Measurements from ENCODE around the gene PRTG. TPM values are rescaled to one million over a fixed set of nuclear protein-coding genes. Genes with fewer than 3 reads are reported as not detected.
"Not testable (repeated sequence)": the region's sequence is repeated elsewhere in the genome, so short reads cannot be mapped to it uniquely, and the experiment has no call there.

PRTG gene
- total RNA-seq, 3 donors from 2014 or later, result 0.41 to 2.0 (median 0.78) TPM

GRCh38 chr15:55764398-55764797, 21.4 kb upstream of the PRTG start:
- DNase-seq, result no peak
- no peaks in the 10 kb centered on the region for H3K9me3 ChIP-seq
- H3K4me3 ChIP-seq, result no peak overlapping the region
- no peak for TF ChIP-seq CTCF (IDR thresholded peaks at IDR 0.05)
- no peaks in the 10 kb centered on the region for H3K36me3 ChIP-seq (ENCODE audit: low read depth)
- no peak for ATAC-seq
- no peaks in the 10 kb centered on the region for H3K4me1 ChIP-seq (ENCODE audit: low read depth)
- intact Hi-C loops (cut with DNase I, micrococcal nuclease), result no loop called here

GRCh38 chr15:55758580-55758986, 15.6 kb upstream of the PRTG start:
- no peaks in the 10 kb centered on the region for H3K9me3 ChIP-seq
- no peaks in the 10 kb centered on the region for H3K36me3 ChIP-seq (ENCODE audit: low read depth)
- DNase-seq, result no peak
- TF ChIP-seq CTCF (IDR thresholded peaks at IDR 0.05), result no peak
- intact Hi-C loops (cut with DNase I, micrococcal nuclease), result no loop called here
- no peaks in the 10 kb centered on the region for H3K4me1 ChIP-seq (ENCODE audit: low read depth)
- H3K4me3 ChIP-seq, result no peak overlapping the region
- ATAC-seq, result no peak

GRCh38 chr15:55753433-55753832, 10.5 kb upstream of the PRTG start:
- ATAC-seq; H3K36me3 ChIP-seq (ENCODE audit: low read depth); DNase-seq; H3K9me3 ChIP-seq; intact Hi-C loops (cut with DNase I, micrococcal nuclease); H3K4me1 ChIP-seq (ENCODE audit: low read depth); H3K4me3 ChIP-seq: not testable (repeated sequence)

- DNase-seq (no peak), ATAC-seq (no peak)
- H3K4me3 ChIP-seq, result no peak overlapping the region
- no peaks in the 10 kb centered on the region for H3K9me3 ChIP-seq
- no peaks in the 10 kb centered on the region for H3K36me3 ChIP-seq (ENCODE audit: low read depth)
- H3K4me1 ChIP-seq (ENCODE audit: low read depth), result no peaks in the 10 kb centered on the region
- no peak for TF ChIP-seq CTCF (IDR thresholded peaks at IDR 0.05)
- intact Hi-C loops (cut with DNase I, micrococcal nuclease), result no loop called here
Observed at GRCh38 chr15:55750706-55751105, 7.8 kb upstream of the PRTG start.

GRCh38 chr15:55743729-55744655, 1.0 kb upstream of the PRTG start:
- no peak overlapping the region for H3K4me3 ChIP-seq
- intact Hi-C loops (cut with DNase I, micrococcal nuclease), result no loop called here
- ATAC-seq (no peak), DNase-seq (no peak)
- H3K4me1 ChIP-seq (ENCODE audit: low read depth), result peaks cover 13% of the 10 kb centered on the region
- H3K9me3 ChIP-seq, result no peaks in the 10 kb centered on the region
- no peaks in the 10 kb centered on the region for H3K36me3 ChIP-seq (ENCODE audit: low read depth)
- no peak for TF ChIP-seq CTCF (IDR thresholded peaks at IDR 0.05)

- peak in 2 of 3 donors; percentile 22 to 40 for DNase-seq
- no peak for TF ChIP-seq CTCF (IDR thresholded peaks at IDR 0.05)
- intact Hi-C loops (cut with DNase I, micrococcal nuclease), result no loop called here
- peak; percentile 62 for ATAC-seq
- H3K4me1 ChIP-seq (ENCODE audit: low read depth), result peaks cover 13% of the 10 kb centered on the region
- no peaks in the 10 kb centered on the region for H3K9me3 ChIP-seq
- H3K36me3 ChIP-seq (ENCODE audit: low read depth), result no peaks in the 10 kb centered on the region
- H3K4me3 ChIP-seq, result peak overlapping the region; percentile 17
Observed at GRCh38 chr15:55742498-55742926, 440 bp downstream of the PRTG start.
